OCI-LY1 (cell line): ENCODE results near the gene AKAP13.

Experiments
- H2AFZ ChIP-seq: fragments of 200-600 bp; sonication (generic), shearing (Covaris generic); 2 replicates; pipeline ENCODE4 v1.6.0; 2014; ENCODE audit warnings: antibody characterized with exemption, mild to moderate bottlenecking, low read length
- H3F3A ChIP-seq: fragments of 200-600 bp; sonication (generic), shearing (Covaris generic); 2 replicates; pipeline ENCODE4 v1.6.0; 2014; ENCODE audit warnings: mild to moderate bottlenecking, antibody characterized with exemption, low read length, moderate library complexity; ENCODE audit not compliant: insufficient read depth
- H3K27ac ChIP-seq: fragments of 200-600 bp; sonication (generic); 2 replicates; pipeline ENCODE4 v1.5.1; 2014; ENCODE audit warnings: low read length, mixed run types, mild to moderate bottlenecking, low read depth; ENCODE audit not compliant: poor library complexity, severe bottlenecking
- H3K27me3 ChIP-seq: fragments of 200-600 bp; sonication (generic); 2 replicates; pipeline ENCODE4 v1.6.0; 2014; ENCODE audit warnings: antibody characterized with exemption, mild to moderate bottlenecking, low read length, moderate library complexity; ENCODE audit not compliant: insufficient read depth
- H3K36me3 ChIP-seq: fragments of 200-600 bp; sonication (generic); 2 replicates; pipeline ENCODE4 v1.6.1; 2014; ENCODE audit warnings: mild to moderate bottlenecking, antibody characterized with exemption, low read length, moderate library complexity, mixed read lengths; ENCODE audit not compliant: insufficient read depth
- H3K4me1 ChIP-seq: fragments of 200-600 bp; sonication (generic); 2 replicates; pipeline ENCODE4 v1.5.1; 2014; ENCODE audit warnings: mild to moderate bottlenecking, low read length, moderate library complexity; ENCODE audit not compliant: insufficient read depth, severe bottlenecking
- H3K4me2 ChIP-seq: fragments of 200-600 bp; sonication (generic), shearing (Covaris generic); 2 replicates; pipeline ENCODE4 v1.6.1; 2014; ENCODE audit warnings: low read length
- H3K4me3 ChIP-seq: fragments of 200-600 bp; sonication (generic); 2 replicates; pipeline ENCODE4 v1.5.1; 2014; ENCODE audit warnings: low read length, low read depth, mild to moderate bottlenecking, mixed read lengths; ENCODE audit not compliant: poor library complexity, severe bottlenecking
- H3K79me2 ChIP-seq: fragments of 200-600 bp; shearing (Covaris generic); 2 replicates; pipeline ENCODE4 v1.6.1; 2016; ENCODE audit warnings: mixed run types, low read length, mixed read lengths; ENCODE audit not compliant: insufficient read depth
- H3K9ac ChIP-seq: fragments of 200-600 bp; sonication (generic), shearing (Covaris generic); 2 replicates; pipeline ENCODE4 v1.6.1; 2014; ENCODE audit warnings: mild to moderate bottlenecking, low read length, mixed read lengths
- H3K9me2 ChIP-seq: fragments of 200-600 bp; sonication (generic), shearing (Covaris generic); 2 replicates; pipeline ENCODE4 v1.6.1; 2014; ENCODE audit warnings: low read depth, mild to moderate bottlenecking, low read length, mixed read lengths
- H3K9me3 ChIP-seq: fragments of 200-600 bp; shearing (Covaris generic); 2 replicates; pipeline ENCODE4 v1.6.1; 2014; ENCODE audit warnings: low read length, mixed read lengths
- H4K20me1 ChIP-seq: fragments of 200-600 bp; sonication (generic), shearing (Covaris generic); 2 replicates; pipeline ENCODE4 v1.6.0; 2016; ENCODE audit warnings: mild to moderate bottlenecking, low read length; ENCODE audit not compliant: insufficient read depth
- EZH2 ChIP-seq: fragments of 200-600 bp; sonication (generic), shearing (Covaris generic); IDR thresholded peaks from 2 replicates; pipeline ENCODE4 v1.8.0; 2017; ENCODE audit warnings: borderline replicate concordance, mixed run types, mild to moderate bottlenecking, antibody characterized with exemption, low read length, moderate library complexity, mixed read lengths
- TF ChIP-seq, protein P1 (sequence below): fragments of 200-600 bp; sonication (generic), shearing (Covaris generic); IDR thresholded peaks from 2 replicates; pipeline ENCODE4 v1.5.1; 2017; ENCODE audit warnings: mild to moderate bottlenecking, antibody characterized with exemption, low read length, moderate library complexity, mixed read lengths

Gene AKAP13

GRCh38 chr15:85498471-85498870 lies 118.1 kb downstream of the AKAP13 start:
- Histone ChIP-seq H3K27me3 (no peaks in the 10 kb centered on the region), H3K27ac (no peak overlapping the region), H3K4me3 (peak overlapping the region; percentile 8), H3K9me2 (no peaks in the 10 kb centered on the region), H3K4me1 (peaks cover 93% of the 10 kb centered on the region), H3K4me2 (peak overlapping the region; percentile 40), H3K9ac (no peak overlapping the region), H3K36me3 (no peaks in the 10 kb centered on the region), H3F3A (no peaks in the 10 kb centered on the region), H4K20me1 (no peaks in the 10 kb centered on the region), H3K9me3 (no peaks in the 10 kb centered on the region), H3K79me2 (0 out of 2 replicates have a peak, but pooled peaks cover 6% of the 10 kb centered on the region), H2AFZ (no peak overlapping the region)
- TF ChIP-seq, protein P1, sequence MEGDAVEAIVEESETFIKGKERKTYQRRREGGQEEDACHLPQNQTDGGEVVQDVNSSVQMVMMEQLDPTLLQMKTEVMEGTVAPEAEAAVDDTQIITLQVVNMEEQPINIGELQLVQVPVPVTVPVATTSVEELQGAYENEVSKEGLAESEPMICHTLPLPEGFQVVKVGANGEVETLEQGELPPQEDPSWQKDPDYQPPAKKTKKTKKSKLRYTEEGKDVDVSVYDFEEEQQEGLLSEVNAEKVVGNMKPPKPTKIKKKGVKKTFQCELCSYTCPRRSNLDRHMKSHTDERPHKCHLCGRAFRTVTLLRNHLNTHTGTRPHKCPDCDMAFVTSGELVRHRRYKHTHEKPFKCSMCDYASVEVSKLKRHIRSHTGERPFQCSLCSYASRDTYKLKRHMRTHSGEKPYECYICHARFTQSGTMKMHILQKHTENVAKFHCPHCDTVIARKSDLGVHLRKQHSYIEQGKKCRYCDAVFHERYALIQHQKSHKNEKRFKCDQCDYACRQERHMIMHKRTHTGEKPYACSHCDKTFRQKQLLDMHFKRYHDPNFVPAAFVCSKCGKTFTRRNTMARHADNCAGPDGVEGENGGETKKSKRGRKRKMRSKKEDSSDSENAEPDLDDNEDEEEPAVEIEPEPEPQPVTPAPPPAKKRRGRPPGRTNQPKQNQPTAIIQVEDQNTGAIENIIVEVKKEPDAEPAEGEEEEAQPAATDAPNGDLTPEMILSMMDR, result no peak

DNA sequence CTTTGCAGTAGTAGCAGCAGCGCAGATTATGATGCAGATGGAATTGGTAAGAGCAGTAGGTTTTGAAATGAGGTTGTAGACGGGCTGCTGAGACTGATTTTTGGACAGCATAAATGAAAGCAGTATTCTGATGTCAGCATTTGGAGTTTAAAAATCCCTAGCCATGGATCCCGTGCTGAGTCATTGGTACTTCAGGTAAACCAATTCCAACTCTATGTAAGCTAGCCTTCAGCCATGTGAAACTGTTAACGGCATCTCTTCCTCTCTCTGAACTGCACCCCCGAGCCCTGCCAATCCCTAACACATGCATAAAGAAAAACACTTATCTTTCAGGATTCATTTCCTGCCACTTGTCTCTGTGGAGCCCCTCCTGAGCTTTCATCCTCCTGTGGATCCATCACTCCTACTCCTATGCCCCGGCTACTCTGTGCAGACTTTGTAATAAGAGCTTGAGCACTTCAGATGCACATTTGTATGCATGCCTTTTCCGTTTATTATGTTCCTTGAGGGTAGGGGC lies 119.0 kb downstream of the AKAP13 start:
- H3K27ac ChIP-seq, result no peak overlapping the region
- TF ChIP-seq, protein P1, result no peak
- no peak for TF ChIP-seq EZH2
- no peak overlapping the region for H2AFZ ChIP-seq
- H3K36me3 ChIP-seq, result no peaks in the 10 kb centered on the region
- H3K79me2 ChIP-seq, result 0 out of 2 replicates have a peak, but pooled peaks cover 6% of the 10 kb centered on the region
- peak overlapping the region; percentile 1 for H3K4me3 ChIP-seq
- no peak overlapping the region for H3K9ac ChIP-seq
- no peaks in the 10 kb centered on the region for H3K27me3 ChIP-seq
- H3F3A ChIP-seq, result no peaks in the 10 kb centered on the region
- H3K4me1 ChIP-seq, result peaks cover 93% of the 10 kb centered on the region
- H3K9me2 ChIP-seq, result no peaks in the 10 kb centered on the region
- no peaks in the 10 kb centered on the region for H3K9me3 ChIP-seq
- peak overlapping the region; percentile 40; the same call in 1 of the 2 replicates for H3K4me2 ChIP-seq
- no peaks in the 10 kb centered on the region for H4K20me1 ChIP-seq

GRCh38 chr15:85500060-85500708 lies 119.8 kb downstream of the AKAP13 start:
- Histone ChIP-seq H3K27me3 (no peaks in the 10 kb centered on the region), H4K20me1 (no peaks in the 10 kb centered on the region), H3K4me2 (peak overlapping the region; percentile 40; the same call in 1 of the 2 replicates), H2AFZ (no peak overlapping the region), H3K79me2 (0 out of 2 replicates have a peak, but pooled peaks cover 6% of the 10 kb centered on the region), H3K36me3 (no peaks in the 10 kb centered on the region), H3K9me2 (no peaks in the 10 kb centered on the region), H3K9me3 (no peaks in the 10 kb centered on the region), H3K4me3 (no peak overlapping the region), H3K9ac (no peak overlapping the region), H3K4me1 (peaks cover 92% of the 10 kb centered on the region), H3K27ac (no peak overlapping the region), H3F3A (no peaks in the 10 kb centered on the region)
- no peak for TF ChIP-seq EZH2
- TF ChIP-seq, protein P1, result no peak
